GM12892 (cell line): ENCODE data around the gene REPIN1. TPM values are rescaled to one million over a fixed set of nuclear protein-coding genes. Genes with fewer than 3 reads are reported as not detected.

Experiments
- DNase-seq: peaks from one replicate; pipeline ENCODE4 v3.0.0; 2011; ENCODE audit not compliant: insufficient read length
- FAIRE-seq: peaks from 2 replicates; lab custom pipeline; 2011; peaks lifted over from hg19 to GRCh38; lab: Jason Lieb, UNC
- POLR2A ChIP-seq: IDR thresholded peaks from 2 replicates; pipeline ENCODE4 v1.6.1; 2011; ENCODE audit warnings: low read depth, low read length, control low read depth
- POLR2AphosphoS5 ChIP-seq: IDR thresholded peaks from 2 replicates; pipeline ENCODE4 v1.6.1; 2011; ENCODE audit warnings: low read depth, low read length, control low read depth
- TAF1 ChIP-seq: IDR thresholded peaks from 2 replicates; pipeline ENCODE4 v1.6.1; 2011; ENCODE audit warnings: low read depth, mild to moderate bottlenecking, control low read depth, low read length, borderline replicate concordance
- polyA plus RNA-seq: library from polyadenylated mRNA; unstranded; fragments of >200 nt; gene quantifications from one replicate; pipeline ENCODE4 v1.2.1, GENCODE V29; 2012; ENCODE audit warnings: missing spikeins, inconsistent platforms; ENCODE audit not compliant: missing spikeins

The REPIN1 gene
- polyA plus RNA-seq: 46.6 TPM

DNA sequence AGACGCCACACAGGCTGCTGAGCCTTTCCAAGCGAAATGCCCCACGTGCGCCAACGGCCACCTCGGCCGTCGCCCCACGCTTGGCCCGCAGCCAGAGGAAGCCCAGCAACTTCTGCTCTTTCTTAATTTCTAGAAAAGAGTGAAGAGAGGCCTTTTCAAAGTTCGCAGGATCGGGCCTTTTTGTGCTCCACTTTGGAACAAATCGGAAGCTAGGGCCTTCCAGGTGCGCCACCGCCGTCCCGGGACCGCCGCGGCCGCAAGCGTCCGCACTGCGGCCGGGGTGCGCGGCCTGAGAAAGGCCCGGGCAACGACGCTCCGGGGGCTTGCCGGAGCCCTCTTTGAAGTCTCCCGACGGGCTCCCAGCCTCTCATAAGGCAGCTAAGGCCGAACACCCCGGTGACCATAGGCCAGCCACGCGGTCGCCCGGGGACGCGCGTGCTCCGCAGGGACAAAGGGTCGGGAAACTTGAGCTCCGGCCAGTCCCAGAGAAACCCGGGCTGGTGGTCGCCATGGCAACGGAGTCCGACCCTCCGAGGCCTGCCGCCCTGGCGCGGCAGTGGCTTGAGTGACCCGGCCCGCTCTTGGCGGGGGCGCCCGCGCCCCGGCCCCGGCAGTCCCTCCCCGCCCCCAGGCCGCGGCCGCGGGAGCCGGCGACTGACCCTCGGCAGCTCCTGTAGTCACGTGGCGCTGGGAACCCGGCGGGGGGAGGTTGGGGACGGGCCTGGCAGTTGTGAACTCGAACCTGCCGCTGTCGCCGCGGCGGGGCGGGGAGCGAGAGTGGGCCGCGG is at the start of gene REPIN1:
Gene REPIN1 (plus strand): TSS at position 727 of the 788 bp plus-strand sequence. CDS start 890 bp downstream, outside the sequence.
- 0 out of 2 replicates have a peak, but pooled peaks have one; percentile 27 for TF ChIP-seq TAF1
- TF ChIP-seq POLR2AphosphoS5: peak; percentile 52; the same call in 1 of the 2 replicates
- TF ChIP-seq POLR2A: peak; percentile 78
- FAIRE-seq (peak; percentile 90), DNase-seq (peak; percentile 82)

DNA sequence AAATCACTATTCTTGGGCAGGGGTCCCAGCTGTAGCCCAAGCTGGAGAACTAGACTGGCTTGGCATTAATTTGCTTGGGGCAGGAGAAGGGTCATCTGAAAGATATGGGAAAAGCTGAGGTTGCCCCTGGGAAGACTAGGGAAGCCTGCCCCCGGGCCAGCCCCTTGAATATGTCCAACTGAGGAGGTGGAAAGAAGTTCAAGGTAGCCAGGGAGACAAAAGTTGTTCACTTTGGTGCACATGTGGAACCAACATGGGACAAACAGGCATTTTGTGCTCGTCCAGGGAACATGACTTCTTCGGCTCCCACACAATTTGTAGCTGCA is 46.9 kb upstream of the REPIN1 start:
- no peak for DNase-seq
- TF ChIP-seq POLR2A (no peak), POLR2AphosphoS5 (0 out of 2 replicates have a peak, but pooled peaks have one; percentile 1), TAF1 (no peak)
- FAIRE-seq: no peak

DNA sequence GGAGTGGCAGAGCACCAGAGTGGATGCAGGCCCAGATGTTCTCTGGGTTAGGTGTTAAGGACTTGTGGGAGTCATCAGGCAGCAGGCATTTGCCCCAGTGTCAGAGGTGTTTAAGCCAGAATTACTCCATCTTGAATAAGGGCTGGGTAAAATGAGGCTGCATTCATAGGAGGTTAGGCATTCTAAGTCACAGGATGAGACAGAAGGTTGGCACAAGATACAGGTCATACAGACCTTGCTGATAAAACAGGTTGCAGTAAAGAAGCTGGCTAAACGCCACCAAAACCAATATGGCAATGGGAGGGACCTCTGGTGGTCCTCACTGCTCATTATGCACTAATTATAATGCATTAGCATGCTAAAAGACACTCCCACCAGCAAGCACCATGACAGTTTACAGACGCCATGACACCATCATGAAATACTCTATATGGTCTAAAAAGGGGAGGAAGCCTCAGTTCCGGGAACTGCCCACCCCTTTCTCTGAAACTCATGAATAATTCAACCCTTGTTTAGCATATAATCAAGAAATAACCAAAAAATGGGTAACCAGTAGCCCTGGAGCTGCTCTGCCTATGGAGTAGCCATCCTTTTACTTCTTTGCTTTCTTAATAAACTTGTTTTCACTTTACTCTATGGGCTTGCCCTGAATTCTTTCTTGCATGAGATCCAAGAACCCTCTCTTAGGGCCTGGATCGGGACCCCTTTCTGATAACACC is 46.3 kb upstream of the REPIN1 start:
- FAIRE-seq: peak; percentile 48
- no peak for TF ChIP-seq TAF1
- 0 out of 2 replicates have a peak, but pooled peaks have one; percentile 35 for TF ChIP-seq POLR2AphosphoS5
- peak; percentile 23; the same call in 1 of the 2 replicates for TF ChIP-seq POLR2A
- DNase-seq: no peak

DNA sequence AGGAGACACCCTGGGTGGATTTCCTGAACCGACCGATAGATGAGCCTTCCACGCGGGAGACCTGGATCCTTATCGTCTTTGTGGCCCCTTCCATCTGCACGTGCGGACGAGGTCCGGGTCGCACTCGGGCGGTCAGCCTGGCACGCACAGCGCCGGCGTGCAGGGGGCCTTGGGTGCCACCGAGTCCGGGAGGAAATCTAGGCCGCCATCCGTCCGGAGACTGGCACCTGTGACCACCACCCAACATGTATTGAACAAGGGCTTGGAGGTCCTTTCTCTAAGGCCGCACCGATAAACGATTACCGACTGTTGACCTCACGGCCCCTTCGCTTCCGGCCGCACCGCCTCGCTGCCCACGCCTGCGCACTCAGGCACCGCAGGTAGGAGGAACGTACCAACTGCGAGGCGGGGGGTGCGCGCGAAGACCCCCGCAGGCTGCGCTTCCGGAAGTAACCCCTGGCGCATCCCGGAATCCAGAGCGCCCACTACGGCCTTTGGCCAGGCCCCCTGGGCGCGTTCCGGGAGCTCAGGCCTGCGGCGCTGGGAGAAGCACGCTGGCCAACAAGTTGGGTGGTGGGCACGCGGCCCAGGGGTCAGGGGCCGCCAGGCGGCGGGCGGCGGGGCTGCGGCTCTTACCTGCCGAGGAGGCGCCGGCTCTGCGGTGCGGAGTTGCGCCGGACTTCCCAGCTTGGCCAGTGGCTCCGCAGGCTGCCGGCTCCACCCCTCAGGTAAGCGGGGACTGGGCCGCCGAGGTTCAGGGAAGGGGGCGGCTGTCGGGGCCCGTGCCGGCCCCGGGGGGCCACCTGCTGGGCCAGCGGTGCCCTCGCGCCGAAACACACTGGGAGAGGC is 45.6 kb upstream of the REPIN1 start, which contains the start of the genes ACTR3C and LRRC61:
Gene ACTR3C (minus strand): TSS at position 713 of the 849 bp plus-strand sequence. CDS start 28,249 bp downstream, outside the sequence.
Gene LRRC61 (plus strand): TSS at position 523 of the 849 bp plus-strand sequence. CDS start 13,507 bp downstream, outside the sequence.
- FAIRE-seq (peak; percentile 92), DNase-seq (no peak)

DNA sequence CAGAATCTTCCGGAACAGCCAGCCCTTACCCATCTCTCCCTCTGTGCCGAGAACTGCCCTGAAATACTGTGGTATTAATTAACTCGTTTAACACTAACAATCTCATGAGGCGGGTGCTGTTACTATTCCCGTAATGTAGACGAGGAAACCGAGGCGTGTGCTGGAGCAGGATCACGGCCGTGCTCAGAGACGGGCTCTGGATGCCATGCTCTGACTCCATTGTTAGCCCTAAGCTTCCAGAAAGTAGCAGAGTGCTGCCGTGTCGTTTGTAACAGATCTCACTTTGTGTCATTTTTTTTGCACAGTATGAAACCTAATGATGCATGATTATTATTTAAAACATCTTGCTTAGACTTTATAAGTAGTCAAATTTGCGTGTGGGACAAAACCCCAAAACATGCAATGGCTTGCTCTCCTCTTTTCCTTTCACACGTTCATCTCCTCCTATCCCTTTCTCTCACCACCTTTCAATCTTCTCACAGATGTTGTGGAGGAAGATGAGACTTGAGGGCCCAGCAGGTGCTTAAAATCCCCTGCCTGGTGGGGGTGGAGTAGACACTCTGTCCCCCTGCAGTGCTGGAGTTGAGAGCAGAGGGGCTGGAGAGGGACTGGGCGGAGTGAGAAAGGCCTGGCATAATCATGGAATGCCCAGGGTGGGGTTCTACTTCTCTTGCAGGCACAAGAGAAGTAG is 44.8 kb upstream of the REPIN1 start:
- DNase-seq (no peak), FAIRE-seq (no peak)
- no peak for TF ChIP-seq POLR2AphosphoS5
- TF ChIP-seq POLR2A: no peak
- TF ChIP-seq TAF1: no peak

More for the DNA sequence above, 45.6 kb upstream of the REPIN1 start, which contains the start of the genes ACTR3C and LRRC61:
- peak; percentile 89 for TF ChIP-seq POLR2A
- TF ChIP-seq TAF1: peak; percentile 84
- TF ChIP-seq POLR2AphosphoS5: peak; percentile 81

DNA sequence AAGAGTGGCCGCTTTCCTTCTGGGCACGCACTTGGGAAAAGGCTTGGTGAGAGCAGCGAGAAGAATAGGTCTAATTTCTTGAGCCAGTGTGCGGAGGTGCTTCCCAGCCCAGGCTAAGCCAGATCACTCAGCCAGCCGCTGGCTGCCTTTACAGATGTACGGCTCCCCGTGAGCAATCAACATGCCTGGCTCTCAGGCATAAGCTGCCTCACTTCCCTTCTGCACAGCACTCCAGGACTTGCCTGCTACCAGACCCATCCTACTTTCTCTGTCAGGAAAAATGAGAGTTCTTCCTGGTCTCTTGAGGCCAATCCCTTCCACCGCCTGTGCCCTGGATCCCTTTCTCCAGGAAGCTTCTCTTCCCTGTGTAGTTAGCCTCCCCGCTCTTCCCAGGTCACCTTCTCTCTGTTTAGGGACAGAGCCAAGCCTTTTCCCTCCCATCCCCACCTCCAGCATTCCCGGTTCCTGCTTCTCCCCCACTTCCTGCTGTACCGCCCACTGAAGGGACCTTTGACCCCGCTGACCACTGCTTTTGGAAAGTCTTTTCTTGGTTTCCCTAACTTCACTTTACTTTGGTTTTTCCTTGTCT is 44.2 kb upstream of the REPIN1 start:
- FAIRE-seq: no peak
- no peak for DNase-seq

GRCh38 chr7:150325110-150325611 is 43.5 kb upstream of the REPIN1 start:
- DNase-seq (no peak), FAIRE-seq (no peak)
- TF ChIP-seq TAF1 (no peak), POLR2A (no peak), POLR2AphosphoS5 (no peak)

More for the DNA sequence above, 44.2 kb upstream of the REPIN1 start:
- TF ChIP-seq POLR2A (no peak), TAF1 (no peak), POLR2AphosphoS5 (no peak)

DNA sequence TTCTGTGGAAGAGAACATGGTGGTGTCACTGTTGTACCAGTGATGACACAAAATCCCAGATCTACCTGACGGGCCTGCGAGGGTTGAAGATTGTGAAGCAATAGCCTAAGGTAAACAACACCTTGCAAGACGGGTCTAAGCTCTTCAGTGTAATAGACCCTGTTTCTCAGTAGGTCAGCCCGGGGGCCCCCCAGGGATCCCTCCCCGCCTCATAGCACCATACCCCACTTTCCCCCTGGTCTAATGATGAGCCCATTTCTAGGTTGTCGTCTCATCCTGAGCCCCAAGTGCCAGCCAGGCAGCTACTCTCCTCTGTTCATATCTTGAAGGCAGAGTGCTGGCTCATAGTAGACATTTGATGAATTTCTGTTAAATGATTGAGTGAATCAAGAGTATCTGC is 42.7 kb upstream of the REPIN1 start:
- TF ChIP-seq POLR2A (no peak), TAF1 (no peak), POLR2AphosphoS5 (no peak)
- FAIRE-seq (no peak), DNase-seq (no peak)

GRCh38 chr7:150326657-150327268 is 41.9 kb upstream of the REPIN1 start:
- TF ChIP-seq TAF1 (no peak), POLR2A (no peak), POLR2AphosphoS5 (no peak)
- FAIRE-seq: no peak
- DNase-seq: no peak
